ENCODE measurements around the gene PRKCA.
A peak's percentile ranks its signal among the peaks of the same experiment; 100 is the strongest.
"Not testable (repeated sequence)": the region's sequence is repeated elsewhere in the genome, so short reads cannot be mapped to it uniquely, and the experiment has no call there.

The PRKCA gene

GRCh38 chr17:66711401-66711800 lies 409.0 kb downstream of the PRKCA start:
- Histone ChIP-seq H3K4me2 (ENCODE audit: insufficient read depth, low read length, poor library complexity, severe bottlenecking) (no peak overlapping the region), H4K8ac (ENCODE audit: low read depth, low read length) (no peak overlapping the region), H2AK5ac (ENCODE audit: low read depth, low read length) (no peak overlapping the region), H3K9ac (ENCODE audit: low read depth, low read length, poor library complexity) (no peak overlapping the region), H3K23ac (ENCODE audit: low read depth, low read length, poor library complexity) (no peak overlapping the region), H3K36me3 (replicated peaks in 1 of 2; ENCODE audit: control insufficient read depth in 2 of 2, insufficient read depth in 2 of 2, low read length in 2 of 2) (no peaks in the 10 kb centered on the region), H2BK15ac (ENCODE audit: low read length) (no peak overlapping the region), H3K4me1 (ENCODE audit: control insufficient read depth in 2 of 2, insufficient read depth in 1 of 2, low read depth in 1 of 2, low read length in 2 of 2) (peaks cover 24 to 43% of the 10 kb centered on the region in 2 donors), H3K27ac (replicated peaks; ENCODE audit: low read length) (no peak overlapping the region), H3K79me1 (ENCODE audit: low read depth, low read length) (no peaks in the 10 kb centered on the region), H3K27me3 (ENCODE audit: control insufficient read depth in 3 of 3, insufficient read depth in 3 of 3, low read depth in 1 of 3, low read length in 3 of 3) (no peaks in the 10 kb centered on the region), H2AFZ (ENCODE audit: low read length) (peak overlapping the region; percentile 60), H3K4ac (ENCODE audit: low read length) (no peak overlapping the region), H4K91ac (ENCODE audit: low read depth, low read length, poor library complexity) (no peak overlapping the region), H3K9me3 (replicated peaks in 1 of 2; ENCODE audit: control insufficient read depth in 2 of 2, insufficient read depth in 1 of 2, low read depth in 1 of 2, low read length in 2 of 2) (peaks cover 0 to 4% of the 10 kb centered on the region in 2 donors), H3K18ac (ENCODE audit: low read length) (no peak overlapping the region), H2BK120ac (ENCODE audit: low read depth, low read length) (no peak overlapping the region), H2BK5ac (ENCODE audit: low read length) (no peak overlapping the region), H2BK12ac (ENCODE audit: low read length) (no peak overlapping the region), H3K14ac (ENCODE audit: low read length) (no peak overlapping the region), H3K4me3 (ENCODE audit: low read length in 2 of 2) (no peak overlapping the region)
- WGBS, 2 donors (ENCODE audit: extremely low coverage in 2 of 2, insufficient read length in 2 of 2, insufficient replicate concordance in 1 of 2) = no CpG with 5 or more reads among the region's 8 CpGs
- DNase-seq (ENCODE audit: low spot score) = no peak

- no peak overlapping the region for H3K4me3 ChIP-seq (ENCODE audit: low read length in 2 of 2)
- H4K91ac ChIP-seq (ENCODE audit: low read depth, low read length, poor library complexity) = no peak overlapping the region
- peak overlapping the region; percentile 60 for H2AFZ ChIP-seq (ENCODE audit: low read length)
- H3K4me2 ChIP-seq (ENCODE audit: insufficient read depth, low read length, poor library complexity, severe bottlenecking) = no peak overlapping the region
- H2BK15ac ChIP-seq (ENCODE audit: low read length) = no peak overlapping the region
- no peak overlapping the region for H3K4ac ChIP-seq (ENCODE audit: low read length)
- H2BK120ac ChIP-seq (ENCODE audit: low read depth, low read length) = no peak overlapping the region
- H3K14ac ChIP-seq (ENCODE audit: low read length) = no peak overlapping the region
- H3K27me3 ChIP-seq (ENCODE audit: control insufficient read depth in 3 of 3, insufficient read depth in 3 of 3, low read depth in 1 of 3, low read length in 3 of 3) = no peaks in the 10 kb centered on the region
- H3K27ac ChIP-seq (replicated peaks; ENCODE audit: low read length) = no peak overlapping the region
- WGBS, 2 donors (ENCODE audit: extremely low coverage in 2 of 2, insufficient read length in 2 of 2, insufficient replicate concordance in 1 of 2) = no CpG with 5 or more reads among the region's 2 CpGs
- no peak overlapping the region for H2BK5ac ChIP-seq (ENCODE audit: low read length)
- H2AK5ac ChIP-seq (ENCODE audit: low read depth, low read length) = no peak overlapping the region
- no peak for DNase-seq (ENCODE audit: low spot score)
- H2BK12ac ChIP-seq (ENCODE audit: low read length) = no peak overlapping the region
- H3K9ac ChIP-seq (ENCODE audit: low read depth, low read length, poor library complexity) = no peak overlapping the region
- H3K9me3 ChIP-seq (replicated peaks in 1 of 2; ENCODE audit: control insufficient read depth in 2 of 2, insufficient read depth in 1 of 2, low read depth in 1 of 2, low read length in 2 of 2) = peaks cover 0 to 4% of the 10 kb centered on the region in 2 donors
- H3K79me1 ChIP-seq (ENCODE audit: low read depth, low read length) = no peaks in the 10 kb centered on the region
- H4K8ac ChIP-seq (ENCODE audit: low read depth, low read length) = no peak overlapping the region
- H3K23ac ChIP-seq (ENCODE audit: low read depth, low read length, poor library complexity) = no peak overlapping the region
- no peaks in the 10 kb centered on the region for H3K36me3 ChIP-seq (replicated peaks in 1 of 2; ENCODE audit: control insufficient read depth in 2 of 2, insufficient read depth in 2 of 2, low read length in 2 of 2)
- no peak overlapping the region for H3K18ac ChIP-seq (ENCODE audit: low read length)
- H3K4me1 ChIP-seq (ENCODE audit: control insufficient read depth in 2 of 2, insufficient read depth in 1 of 2, low read depth in 1 of 2, low read length in 2 of 2) = peaks cover 25 to 48% of the 10 kb centered on the region in 2 donors
Measured at GRCh38 chr17:66711881-66712321, 409.5 kb downstream of the PRKCA start.

GRCh38 chr17:66712453-66712852 lies 410.0 kb downstream of the PRKCA start:
- peak overlapping the region; percentile 60 for H2AFZ ChIP-seq (ENCODE audit: low read length)
- no peak overlapping the region for H2BK120ac ChIP-seq (ENCODE audit: low read depth, low read length)
- no peak overlapping the region for H3K9ac ChIP-seq (ENCODE audit: low read depth, low read length, poor library complexity)
- no peak overlapping the region for H3K18ac ChIP-seq (ENCODE audit: low read length)
- no peak overlapping the region for H4K8ac ChIP-seq (ENCODE audit: low read depth, low read length)
- H3K27ac ChIP-seq (replicated peaks; ENCODE audit: low read length) = no peak overlapping the region
- H3K36me3 ChIP-seq (replicated peaks in 1 of 2; ENCODE audit: control insufficient read depth in 2 of 2, insufficient read depth in 2 of 2, low read length in 2 of 2) = no peaks in the 10 kb centered on the region
- H2BK12ac ChIP-seq (ENCODE audit: low read length) = no peak overlapping the region
- no peaks in the 10 kb centered on the region for H3K27me3 ChIP-seq (ENCODE audit: control insufficient read depth in 3 of 3, insufficient read depth in 3 of 3, low read depth in 1 of 3, low read length in 3 of 3)
- WGBS, 2 donors (ENCODE audit: extremely low coverage in 2 of 2, insufficient read length in 2 of 2, insufficient replicate concordance in 1 of 2) = no CpG with 5 or more reads among the region's 3 CpGs
- no peak overlapping the region for H3K23ac ChIP-seq (ENCODE audit: low read depth, low read length, poor library complexity)
- H4K91ac ChIP-seq (ENCODE audit: low read depth, low read length, poor library complexity) = no peak overlapping the region
- no peak overlapping the region for H3K4me2 ChIP-seq (ENCODE audit: insufficient read depth, low read length, poor library complexity, severe bottlenecking)
- no peak overlapping the region for H2AK5ac ChIP-seq (ENCODE audit: low read depth, low read length)
- no peak overlapping the region for H2BK5ac ChIP-seq (ENCODE audit: low read length)
- no peak overlapping the region for H3K4ac ChIP-seq (ENCODE audit: low read length)
- DNase-seq (ENCODE audit: low spot score) = no peak
- H3K4me3 ChIP-seq (ENCODE audit: low read length in 2 of 2) = no peak overlapping the region
- H3K14ac ChIP-seq (ENCODE audit: low read length) = no peak overlapping the region
- peaks cover 19 to 47% of the 10 kb centered on the region in 2 donors for H3K4me1 ChIP-seq (ENCODE audit: control insufficient read depth in 2 of 2, insufficient read depth in 1 of 2, low read depth in 1 of 2, low read length in 2 of 2)
- no peaks in the 10 kb centered on the region for H3K79me1 ChIP-seq (ENCODE audit: low read depth, low read length)
- no peak overlapping the region for H2BK15ac ChIP-seq (ENCODE audit: low read length)
- H3K9me3 ChIP-seq (replicated peaks in 1 of 2; ENCODE audit: control insufficient read depth in 2 of 2, insufficient read depth in 1 of 2, low read depth in 1 of 2, low read length in 2 of 2) = peaks cover 0 to 4% of the 10 kb centered on the region in 2 donors

GRCh38 chr17:66713021-66713532 lies 410.7 kb downstream of the PRKCA start:
- not testable (repeated sequence) for H2BK5ac ChIP-seq (ENCODE audit: low read length); H2BK15ac ChIP-seq (ENCODE audit: low read length); H2AFZ ChIP-seq (ENCODE audit: low read length); H4K8ac ChIP-seq (ENCODE audit: low read depth, low read length); H3K14ac ChIP-seq (ENCODE audit: low read length); H3K4me3 ChIP-seq (ENCODE audit: low read length in 2 of 2); H3K36me3 ChIP-seq (replicated peaks in 1 of 2; ENCODE audit: control insufficient read depth in 2 of 2, insufficient read depth in 2 of 2, low read length in 2 of 2); H3K27me3 ChIP-seq (ENCODE audit: control insufficient read depth in 3 of 3, insufficient read depth in 3 of 3, low read depth in 1 of 3, low read length in 3 of 3); H2BK120ac ChIP-seq (ENCODE audit: low read depth, low read length); H3K9ac ChIP-seq (ENCODE audit: low read depth, low read length, poor library complexity); H3K79me1 ChIP-seq (ENCODE audit: low read depth, low read length); H3K9me3 ChIP-seq (replicated peaks in 1 of 2; ENCODE audit: control insufficient read depth in 2 of 2, insufficient read depth in 1 of 2, low read depth in 1 of 2, low read length in 2 of 2); H2AK5ac ChIP-seq (ENCODE audit: low read depth, low read length); H4K91ac ChIP-seq (ENCODE audit: low read depth, low read length, poor library complexity); H3K27ac ChIP-seq (replicated peaks; ENCODE audit: low read length); H3K4ac ChIP-seq (ENCODE audit: low read length); DNase-seq (ENCODE audit: low spot score); H3K18ac ChIP-seq (ENCODE audit: low read length); H3K23ac ChIP-seq (ENCODE audit: low read depth, low read length, poor library complexity); H2BK12ac ChIP-seq (ENCODE audit: low read length); H3K4me2 ChIP-seq (ENCODE audit: insufficient read depth, low read length, poor library complexity, severe bottlenecking)
- H3K4me1 ChIP-seq (ENCODE audit: control insufficient read depth in 2 of 2, insufficient read depth in 1 of 2, low read depth in 1 of 2, low read length in 2 of 2) = peaks cover 14 to 44% of the 10 kb centered on the region in 2 donors
- WGBS, 2 donors (ENCODE audit: extremely low coverage in 2 of 2, insufficient read length in 2 of 2, insufficient replicate concordance in 1 of 2) = no CpG with 5 or more reads among the region's 13 CpGs

Measured in neuronal stem cell (in vitro differentiated cells).